Hepatocyte (in vitro differentiated cells): ENCODE data around the gene LAMA3. TPM values are rescaled to one million over a fixed set of nuclear protein-coding genes. Genes with fewer than 3 reads are reported as not detected.

Experiments
- DNase-seq: peaks from one replicate; pipeline ENCODE4 v3.0.0-alpha.2; 2016; ENCODE audit warnings: low spot score
- H2AFZ ChIP-seq: fragments of 200-600 bp; sonication (generic); 2 replicates; pipeline ENCODE4 v1.6.0; 2016; ENCODE audit warnings: antibody characterized with exemption, mild to moderate bottlenecking
- H3K27ac ChIP-seq: fragments of 200-600 bp; sonication (generic); 2 replicates; pipeline ENCODE4 v1.5.1; 2016; ENCODE audit warnings: mild to moderate bottlenecking
- H3K27me3 ChIP-seq: fragments of 200-600 bp; sonication (generic); 2 replicates; pipeline ENCODE4 v1.6.1; 2016
- H3K36me3 ChIP-seq: fragments of 200-600 bp; sonication (generic); replicated peaks from 2 replicates; pipeline ENCODE4 v1.5.1; 2016; ENCODE audit warnings: low read depth; ENCODE audit not compliant: insufficient read depth
- H3K4me1 ChIP-seq: fragments of 200-600 bp; sonication (generic); 2 replicates; pipeline ENCODE4 v1.5.1; 2016; ENCODE audit warnings: mild to moderate bottlenecking, moderate library complexity; ENCODE audit not compliant: insufficient read depth
- H3K4me2 ChIP-seq: fragments of 200-600 bp; sonication (generic); 2 replicates; pipeline ENCODE4 v1.6.0; 2016
- H3K4me3 ChIP-seq: fragments of 200-600 bp; sonication (generic); 2 replicates; pipeline ENCODE4 v1.5.1; 2016; ENCODE audit warnings: mild to moderate bottlenecking
- H3K79me2 ChIP-seq: fragments of 200-600 bp; sonication (generic); 2 replicates; pipeline ENCODE4 v1.6.0; 2017; ENCODE audit warnings: mild to moderate bottlenecking
- H3K9me2 ChIP-seq: fragments of 200-600 bp; sonication (generic); replicated peaks from 2 replicates; pipeline ENCODE4 v1.6.0; 2017; ENCODE audit warnings: mild to moderate bottlenecking; ENCODE audit not compliant: insufficient read depth
- H3K9me3 ChIP-seq: fragments of 200-600 bp; sonication (generic); 2 replicates; pipeline ENCODE4 v1.5.1; 2016; ENCODE audit warnings: low read depth, mild to moderate bottlenecking
- H4K20me1 ChIP-seq: fragments of 200-600 bp; sonication (generic); 2 replicates; pipeline ENCODE4 v1.6.0; 2016; ENCODE audit warnings: mild to moderate bottlenecking; ENCODE audit not compliant: insufficient read depth, poor library complexity, severe bottlenecking
- EZH2 ChIP-seq: fragments of 200-600 bp; sonication (generic); IDR thresholded peaks from 2 replicates; pipeline ENCODE4 v1.6.1; 2016; ENCODE audit warnings: antibody characterized with exemption, mild to moderate bottlenecking, borderline replicate concordance
- EZH2phosphoT487 ChIP-seq: fragments of 200-600 bp; sonication (generic); IDR thresholded peaks from one replicate; pipeline ENCODE4 v1.6.1; 2018; ENCODE audit warnings: antibody characterized with exemption, mild to moderate bottlenecking, low read depth, moderate library complexity; ENCODE audit not compliant: unreplicated experiment, severe bottlenecking
- WGBS: methylation state at CpG from one replicate; pipeline ENCODE4 v1.1.6; 2016; ENCODE audit warnings: low lambda C conversion rate; ENCODE audit errors: missing lambda C conversion rate; 5-methylcytosine and 5-hydroxymethylcytosine counted together
- polyA plus RNA-seq: library from polyadenylated mRNA; unstranded; fragments of >200 nt; fragmentation: Nextera tagmentation; extraction: Ambion mirVana; gene quantifications from 2 replicates; pipeline ENCODE4 v1.2.1, GENCODE V29; 2016
- total RNA-seq: library from RNA; depleted of rRNA; stranded (reverse); fragments of >200 nt; gene quantifications from 2 replicates; pipeline ENCODE4 v1.2.3, GENCODE V29; 2014
- TF ChIP-seq, protein P1 (sequence below): fragments of 200-600 bp; sonication (generic); IDR thresholded peaks from 2 replicates; pipeline ENCODE4 v1.5.1; 2016; ENCODE audit warnings: antibody characterized with exemption, mild to moderate bottlenecking; ENCODE audit not compliant: poor library complexity

LAMA3 gene
- total and polyA plus RNA-seq, 2 experiments from 2014 or later = 29.9 to 52.1 TPM

DNA sequence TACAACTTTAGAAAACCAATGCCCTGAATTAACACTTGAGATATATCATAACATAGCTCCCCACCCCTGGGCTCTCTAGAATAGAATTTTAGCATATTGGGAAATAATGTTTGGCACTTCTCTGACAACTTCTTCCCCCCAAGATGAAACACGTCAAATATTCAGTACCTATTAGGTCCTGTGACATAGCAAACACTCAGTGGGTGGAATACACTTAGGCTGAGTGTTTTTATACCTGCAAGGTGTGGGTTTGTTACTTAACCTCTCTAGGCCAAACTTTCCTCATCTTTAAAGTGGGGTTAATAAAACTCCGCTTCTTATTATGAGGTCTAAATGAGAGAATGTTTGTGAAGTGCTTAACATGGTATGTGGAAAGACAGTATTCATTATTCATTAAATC lies 56.1 kb downstream of the LAMA3 start:
- TF ChIP-seq EZH2phosphoT487 (no peak), EZH2 (no peak)
- TF ChIP-seq, protein P1, sequence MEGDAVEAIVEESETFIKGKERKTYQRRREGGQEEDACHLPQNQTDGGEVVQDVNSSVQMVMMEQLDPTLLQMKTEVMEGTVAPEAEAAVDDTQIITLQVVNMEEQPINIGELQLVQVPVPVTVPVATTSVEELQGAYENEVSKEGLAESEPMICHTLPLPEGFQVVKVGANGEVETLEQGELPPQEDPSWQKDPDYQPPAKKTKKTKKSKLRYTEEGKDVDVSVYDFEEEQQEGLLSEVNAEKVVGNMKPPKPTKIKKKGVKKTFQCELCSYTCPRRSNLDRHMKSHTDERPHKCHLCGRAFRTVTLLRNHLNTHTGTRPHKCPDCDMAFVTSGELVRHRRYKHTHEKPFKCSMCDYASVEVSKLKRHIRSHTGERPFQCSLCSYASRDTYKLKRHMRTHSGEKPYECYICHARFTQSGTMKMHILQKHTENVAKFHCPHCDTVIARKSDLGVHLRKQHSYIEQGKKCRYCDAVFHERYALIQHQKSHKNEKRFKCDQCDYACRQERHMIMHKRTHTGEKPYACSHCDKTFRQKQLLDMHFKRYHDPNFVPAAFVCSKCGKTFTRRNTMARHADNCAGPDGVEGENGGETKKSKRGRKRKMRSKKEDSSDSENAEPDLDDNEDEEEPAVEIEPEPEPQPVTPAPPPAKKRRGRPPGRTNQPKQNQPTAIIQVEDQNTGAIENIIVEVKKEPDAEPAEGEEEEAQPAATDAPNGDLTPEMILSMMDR = no peak
- H3K4me1 ChIP-seq = no peaks in the 10 kb centered on the region
- H2AFZ ChIP-seq = no peak overlapping the region
- no peak overlapping the region for H3K4me3 ChIP-seq
- no peaks in the 10 kb centered on the region for H3K79me2 ChIP-seq
- H3K36me3 ChIP-seq = no peaks in the 10 kb centered on the region
- no peaks in the 10 kb centered on the region for H4K20me1 ChIP-seq
- H3K9me3 ChIP-seq = no peaks in the 10 kb centered on the region
- no peaks in the 10 kb centered on the region for H3K9me2 ChIP-seq
- DNase-seq = no peak
- 84% methylated on average over 2 of the region's 2 CpGs for WGBS
- H3K4me2 ChIP-seq = no peak overlapping the region
- H3K27ac ChIP-seq = no peak overlapping the region
- no peaks in the 10 kb centered on the region for H3K27me3 ChIP-seq

GRCh38 chr18:23746851-23747250 lies 57.6 kb downstream of the LAMA3 start:
- H4K20me1 ChIP-seq = no peaks in the 10 kb centered on the region
- H3K4me3 ChIP-seq = no peak overlapping the region
- no peaks in the 10 kb centered on the region for H3K36me3 ChIP-seq
- H3K9me3 ChIP-seq = no peaks in the 10 kb centered on the region
- H3K27ac ChIP-seq = no peak overlapping the region
- no peak for DNase-seq
- TF ChIP-seq EZH2phosphoT487 (no peak), EZH2 (no peak)
- TF ChIP-seq, protein P1 = no peak
- H3K4me1 ChIP-seq = peaks cover under 1% of the 10 kb centered on the region
- H3K9me2 ChIP-seq = no peaks in the 10 kb centered on the region
- no peak overlapping the region for H2AFZ ChIP-seq
- no peaks in the 10 kb centered on the region for H3K27me3 ChIP-seq
- H3K4me2 ChIP-seq = no peak overlapping the region
- WGBS = 46% methylated on average over 4 of the region's 4 CpGs
- H3K79me2 ChIP-seq = no peaks in the 10 kb centered on the region

- H4K20me1 ChIP-seq = no peaks in the 10 kb centered on the region
- H3K27me3 ChIP-seq = no peaks in the 10 kb centered on the region
- peaks cover 9% of the 10 kb centered on the region for H3K4me1 ChIP-seq
- H3K79me2 ChIP-seq = no peaks in the 10 kb centered on the region
- TF ChIP-seq EZH2 (no peak), EZH2phosphoT487 (no peak)
- TF ChIP-seq, protein P1 = no peak
- WGBS = 66% methylated on average over 2 of the region's 2 CpGs
- no peaks in the 10 kb centered on the region for H3K9me3 ChIP-seq
- H3K27ac ChIP-seq = peak overlapping the region; percentile 32
- H3K4me2 ChIP-seq = no peak overlapping the region
- H3K4me3 ChIP-seq = no peak overlapping the region
- H3K9me2 ChIP-seq = no peaks in the 10 kb centered on the region
- no peaks in the 10 kb centered on the region for H3K36me3 ChIP-seq
- no peak for DNase-seq
- no peak overlapping the region for H2AFZ ChIP-seq
Measured at GRCh38 chr18:23752363-23752762, 63.1 kb downstream of the LAMA3 start.

DNA sequence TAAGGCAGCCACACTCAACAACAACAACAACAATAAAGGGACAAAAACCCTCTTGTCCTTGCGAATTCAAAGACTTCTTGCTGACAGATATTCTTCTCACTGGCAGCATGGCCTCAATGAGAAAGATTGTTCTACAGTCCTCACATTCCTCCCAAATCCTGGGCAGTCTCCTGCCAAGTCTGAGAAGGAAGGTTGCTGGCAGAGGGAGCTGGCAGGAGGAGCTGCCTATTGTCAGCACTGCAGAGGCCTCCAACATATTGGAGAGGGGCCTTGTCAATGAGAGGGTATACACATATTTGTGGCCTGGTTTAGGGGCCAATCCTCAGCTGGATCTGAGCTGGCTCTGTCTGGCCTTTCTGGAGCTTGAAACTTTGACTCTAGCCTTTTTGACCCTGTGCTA lies 63.5 kb downstream of the LAMA3 start:
- DNase-seq = peak; percentile 27
- H3K79me2 ChIP-seq = no peaks in the 10 kb centered on the region
- 69% methylated on average over 1 of the region's 1 CpG for WGBS
- peak overlapping the region; percentile 32 for H3K27ac ChIP-seq
- no peaks in the 10 kb centered on the region for H3K27me3 ChIP-seq
- H3K4me3 ChIP-seq = no peak overlapping the region
- H3K4me2 ChIP-seq = no peak overlapping the region
- no peaks in the 10 kb centered on the region for H3K36me3 ChIP-seq
- no peak overlapping the region for H2AFZ ChIP-seq
- H3K9me2 ChIP-seq = no peaks in the 10 kb centered on the region
- TF ChIP-seq, protein P1 = no peak
- TF ChIP-seq EZH2 (no peak), EZH2phosphoT487 (no peak)
- H3K9me3 ChIP-seq = no peaks in the 10 kb centered on the region
- H4K20me1 ChIP-seq = no peaks in the 10 kb centered on the region
- peaks cover 9% of the 10 kb centered on the region for H3K4me1 ChIP-seq
